Calu3 (cell line): ENCODE measurements around the gene RPTOR. TPM values are rescaled to one million over a fixed set of nuclear protein-coding genes. Genes with fewer than 3 reads are reported as not detected.
A peak's percentile ranks its signal among the peaks of the same experiment; 100 is the strongest.
"Not testable (repeated sequence)": the region's sequence is repeated elsewhere in the genome, so short reads cannot be mapped to it uniquely, and the experiment has no call there.

Source experiments
- BruUV-seq: library from RNA; stranded (reverse); fragments of 400-500 nt; replicated peaks from 2 replicates; lab custom pipeline; 2021; lab: Mats Ljungman, UMichigan
- CTCF ChIA-PET: fragments of 300-600 bp; sonication (Branson Sonifier 250); formaldehyde crosslinking; loops from one replicate; lab custom pipeline; 2022; ENCODE audit warnings: antibody characterized with exemption; lab: Charles Lee
- DNase-seq: peaks from one replicate; pipeline ENCODE4 v3.0.0; 2022
- H3K27ac Mint-ChIP-seq: one replicate; pipeline ENCODE4 v1.8.0; 2022; ENCODE audit warnings: mixed read lengths; ENCODE audit not compliant: unreplicated experiment
- H3K27me3 Mint-ChIP-seq: one replicate; pipeline ENCODE4 v1.8.0; 2022; ENCODE audit warnings: mixed read lengths; ENCODE audit not compliant: unreplicated experiment
- H3K36me3 Mint-ChIP-seq: one replicate; pipeline ENCODE4 v1.8.0; 2022; ENCODE audit warnings: mild to moderate bottlenecking, moderate library complexity, mixed read lengths; ENCODE audit not compliant: insufficient read depth, unreplicated experiment
- H3K4me1 Mint-ChIP-seq: one replicate; pipeline ENCODE4 v1.8.0; 2022; ENCODE audit warnings: mild to moderate bottlenecking, low read depth, mixed read lengths; ENCODE audit not compliant: unreplicated experiment
- H3K4me3 Mint-ChIP-seq: one replicate; pipeline ENCODE4 v1.8.0; 2022; ENCODE audit warnings: mild to moderate bottlenecking, low read depth, moderate library complexity, mixed read lengths; ENCODE audit not compliant: unreplicated experiment
- H3K9me3 Mint-ChIP-seq: one replicate; pipeline ENCODE4 v1.8.0; 2022; ENCODE audit warnings: low read depth, mixed read lengths; ENCODE audit not compliant: unreplicated experiment
- intact Hi-C: fragments of 100-400 bp; cut with micrococcal nuclease; formaldehyde crosslinking; loops from one replicate; pipeline ENCODE4 v1.10.0; 2022; ENCODE audit not compliant: unreplicated experiment
- total RNA-seq: library from RNA; stranded (reverse); gene quantifications from 2 replicates; pipeline ENCODE4 v1.2.3, GENCODE V29; 2022
- TF ChIP-seq, protein P1 (sequence below): fragments of 200-600 bp; IDR thresholded peaks from one replicate; pipeline ENCODE4 v1.8.0; 2022; ENCODE audit warnings: antibody characterized with exemption; ENCODE audit not compliant: unreplicated experiment

Gene RPTOR
- total RNA-seq, 1 experiment from 2014 or later, result 41.8 TPM

DNA sequence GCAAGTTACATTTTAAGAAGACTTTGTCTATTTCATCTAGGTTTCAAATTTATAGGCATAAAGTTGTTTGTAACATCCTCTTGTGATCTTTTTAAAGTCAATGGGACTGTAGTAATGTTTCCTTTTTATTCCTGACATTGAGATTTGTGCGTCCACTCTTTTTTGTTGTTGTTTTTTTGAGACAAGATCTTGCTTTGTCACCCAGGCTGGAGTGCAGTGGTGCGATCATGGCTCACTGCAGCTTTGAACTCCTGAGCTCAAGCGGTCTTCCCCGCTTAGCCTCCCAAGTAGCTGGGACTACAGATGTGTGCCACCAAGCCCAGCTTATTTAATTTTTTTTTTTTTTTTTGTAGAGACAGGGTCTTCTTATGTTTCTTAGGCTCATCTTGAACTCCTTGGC is 29.9 kb downstream of the RPTOR start:
- H3K36me3 Mint-ChIP-seq, result no peaks in the 10 kb centered on the region
- H3K27me3 Mint-ChIP-seq, result no peaks in the 10 kb centered on the region
- DNase-seq, result no peak
- no peak overlapping the region for H3K27ac Mint-ChIP-seq
- peaks cover 10% of the 10 kb centered on the region for H3K4me1 Mint-ChIP-seq
- no TSS peak for BruUV-seq
- intact Hi-C loops, result loop anchor here (2.0 kb wide), 1 partner anchor 148 kb away; no protein-coding TSS in a partner anchor
- no peaks in the 10 kb centered on the region for H3K9me3 Mint-ChIP-seq
- CTCF ChIA-PET, result interaction anchor here (0.6 to 1.1 kb wide), 2 partner anchors 101 to 148 kb away, joined by 5 to 6 read pairs; no protein-coding TSS in a partner anchor
- TF ChIP-seq, protein P1, sequence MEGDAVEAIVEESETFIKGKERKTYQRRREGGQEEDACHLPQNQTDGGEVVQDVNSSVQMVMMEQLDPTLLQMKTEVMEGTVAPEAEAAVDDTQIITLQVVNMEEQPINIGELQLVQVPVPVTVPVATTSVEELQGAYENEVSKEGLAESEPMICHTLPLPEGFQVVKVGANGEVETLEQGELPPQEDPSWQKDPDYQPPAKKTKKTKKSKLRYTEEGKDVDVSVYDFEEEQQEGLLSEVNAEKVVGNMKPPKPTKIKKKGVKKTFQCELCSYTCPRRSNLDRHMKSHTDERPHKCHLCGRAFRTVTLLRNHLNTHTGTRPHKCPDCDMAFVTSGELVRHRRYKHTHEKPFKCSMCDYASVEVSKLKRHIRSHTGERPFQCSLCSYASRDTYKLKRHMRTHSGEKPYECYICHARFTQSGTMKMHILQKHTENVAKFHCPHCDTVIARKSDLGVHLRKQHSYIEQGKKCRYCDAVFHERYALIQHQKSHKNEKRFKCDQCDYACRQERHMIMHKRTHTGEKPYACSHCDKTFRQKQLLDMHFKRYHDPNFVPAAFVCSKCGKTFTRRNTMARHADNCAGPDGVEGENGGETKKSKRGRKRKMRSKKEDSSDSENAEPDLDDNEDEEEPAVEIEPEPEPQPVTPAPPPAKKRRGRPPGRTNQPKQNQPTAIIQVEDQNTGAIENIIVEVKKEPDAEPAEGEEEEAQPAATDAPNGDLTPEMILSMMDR, result no peak
- no peak overlapping the region for H3K4me3 Mint-ChIP-seq

DNA sequence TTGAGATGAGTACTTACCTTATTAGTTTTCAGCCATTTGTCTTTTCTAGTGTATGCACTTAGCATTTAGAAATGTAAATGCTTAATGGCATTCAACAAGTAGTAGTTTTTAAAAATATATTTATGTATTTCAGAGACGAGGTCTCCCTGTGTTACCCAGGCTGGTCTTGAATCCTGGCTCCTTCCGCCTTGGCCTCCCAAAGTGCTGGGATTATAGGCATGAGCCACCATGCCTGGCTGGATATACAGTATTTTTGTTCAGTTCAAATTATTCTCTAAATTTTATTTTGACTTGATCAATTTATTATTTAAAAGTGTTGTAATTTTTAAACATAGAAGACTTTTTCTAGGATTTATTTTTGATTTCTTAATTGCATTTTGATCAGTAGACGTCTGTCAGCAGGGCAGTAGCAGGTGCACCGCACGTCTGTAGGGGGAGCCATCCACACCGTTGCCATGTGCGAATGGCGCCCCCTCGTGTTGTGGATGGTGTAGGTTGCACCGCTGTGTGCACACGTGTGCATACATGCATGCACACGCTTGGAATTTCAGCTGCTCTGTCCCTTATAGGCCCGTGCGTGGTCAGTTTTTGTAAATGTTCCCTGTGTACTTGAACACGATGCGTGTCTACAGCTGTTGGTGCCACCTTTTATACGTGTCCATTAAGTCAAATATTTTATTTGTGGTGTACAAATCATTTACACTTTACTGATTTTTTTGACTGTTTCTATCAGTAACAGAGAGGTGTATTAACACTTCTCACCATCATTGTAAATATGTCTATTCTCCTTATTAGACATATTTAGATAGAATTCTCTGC is 30.6 kb downstream of the RPTOR start:
- TF ChIP-seq, protein P1, result peak; percentile 100
- BruUV-seq, result no TSS peak
- DNase-seq, result peak; percentile 95
- Mint-ChIP-seq H3K4me1 (peaks cover 10% of the 10 kb centered on the region), H3K9me3 (no peaks in the 10 kb centered on the region), H3K4me3 (no peak overlapping the region), H3K27ac (no peak overlapping the region), H3K36me3 (no peaks in the 10 kb centered on the region), H3K27me3 (no peaks in the 10 kb centered on the region)
- CTCF ChIA-PET, result interaction anchor here (0.6 kb wide), 1 partner anchor 148 kb away, joined by 3 read pairs; no protein-coding TSS in a partner anchor
- intact Hi-C loops, result loop anchor here (2.0 kb wide), 1 partner anchor 148 kb away; no protein-coding TSS in a partner anchor

DNA sequence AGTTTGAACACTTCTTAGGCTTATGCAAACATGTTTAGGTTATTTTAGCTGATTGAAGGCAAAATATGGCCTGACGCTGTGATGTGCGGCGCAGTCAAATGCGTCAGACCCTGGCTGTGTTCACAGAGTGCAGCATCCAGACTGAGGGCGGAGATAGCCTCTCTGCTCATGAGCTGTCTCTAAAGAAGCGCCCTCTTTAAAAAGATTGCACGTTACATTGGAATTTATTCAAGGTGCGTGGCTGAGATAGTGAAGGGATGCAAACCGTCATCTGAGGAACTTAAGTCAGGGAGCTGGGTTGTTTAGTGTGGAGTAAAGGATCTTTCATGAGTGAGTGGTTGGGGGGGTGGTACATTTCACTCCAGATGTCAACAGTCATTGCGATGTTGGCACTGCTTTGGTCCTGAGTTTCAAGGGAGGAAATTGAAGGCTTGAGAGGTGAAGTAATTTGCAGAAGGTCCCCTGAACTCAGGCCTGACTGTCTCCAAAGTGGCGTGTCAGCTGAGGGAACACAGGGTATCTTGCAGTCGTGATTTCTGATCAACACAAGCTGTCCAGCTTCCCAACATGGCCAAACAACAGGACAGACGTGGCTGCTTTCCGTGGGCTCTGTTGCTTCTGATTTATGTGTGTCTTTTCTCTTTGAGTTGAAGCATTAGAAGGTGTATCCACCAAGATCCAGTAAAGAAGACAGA is 33.4 kb downstream of the RPTOR start:
- Mint-ChIP-seq H3K9me3 (no peaks in the 10 kb centered on the region), H3K36me3 (peaks cover 6% of the 10 kb centered on the region), H3K4me3 (no peak overlapping the region), H3K27me3 (no peaks in the 10 kb centered on the region), H3K4me1 (peaks cover 10% of the 10 kb centered on the region), H3K27ac (no peak overlapping the region)
- CTCF ChIA-PET, result no interaction called here
- no peak for DNase-seq
- intact Hi-C loops, result no loop called here
- no TSS peak for BruUV-seq
- TF ChIP-seq, protein P1, result no peak

DNA sequence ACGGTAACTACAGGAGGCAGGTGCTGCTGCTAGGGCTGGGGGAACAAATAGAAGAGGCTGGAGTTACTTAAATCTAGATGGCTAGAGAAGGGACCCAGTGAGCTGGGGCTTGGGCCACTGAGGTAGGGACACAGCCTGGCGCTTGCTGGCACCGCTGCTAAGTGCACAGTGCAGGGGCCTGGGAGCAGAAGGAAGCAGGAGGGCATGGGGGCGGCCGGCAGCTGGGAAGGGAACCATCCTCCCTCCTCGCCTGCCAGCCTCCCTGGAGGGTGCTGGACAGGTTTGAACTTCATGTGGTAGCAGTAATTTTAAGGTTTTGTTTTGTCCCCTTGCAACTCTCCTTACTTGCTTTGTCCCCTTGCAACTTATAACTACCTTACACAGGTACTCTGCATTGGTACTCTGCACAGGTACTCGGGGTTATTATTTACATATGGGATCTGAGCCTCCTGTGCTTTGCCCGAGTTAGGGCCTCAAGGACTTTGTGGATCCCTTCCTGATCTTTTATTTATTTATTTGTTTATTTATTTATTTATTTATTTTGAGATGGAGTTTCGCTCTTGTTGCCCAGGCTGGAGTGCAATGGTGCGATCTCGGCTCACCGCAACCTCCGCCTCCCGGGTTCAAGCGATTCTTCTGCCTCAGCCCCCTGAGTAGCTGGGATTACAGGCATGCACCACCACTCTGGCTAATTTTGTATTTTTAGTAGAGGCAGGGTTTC is 34.2 kb downstream of the RPTOR start:
- DNase-seq, H3K4me1 Mint-ChIP-seq, H3K27me3 Mint-ChIP-seq, H3K4me3 Mint-ChIP-seq, H3K27ac Mint-ChIP-seq, H3K36me3 Mint-ChIP-seq, H3K9me3 Mint-ChIP-seq, intact Hi-C loops, CTCF ChIA-PET, BruUV-seq: not testable (repeated sequence)
